WTC11 (cell line): ENCODE data around the gene TATDN2. TPM values are rescaled to one million over a fixed set of nuclear protein-coding genes. Genes with fewer than 3 reads are reported as not detected.

Source experiments
- ATAC-seq: fragments of 200-7000 bp; cut with Tn5 transposase; 2 replicates; pipeline ENCODE4 v1.10.0; 2021; ENCODE audit warnings: mild to moderate bottlenecking, moderate library complexity
- CTCF ChIA-PET: fragments of 300-600 bp; sonication (Branson Sonifier 250); formaldehyde crosslinking; loops from one replicate; lab custom pipeline; 2021; ENCODE audit warnings: antibody characterized with exemption; lab: Charles Lee
- POLR2A ChIA-PET: fragments of 350-600 bp; sonication (Branson Sonifier 250); formaldehyde crosslinking; loops from one replicate; lab custom pipeline; 2021; ENCODE audit warnings: antibody characterized with exemption; lab: Charles Lee
- DNase-seq: peaks from one replicate; pipeline ENCODE4 v3.0.0; 2021; ENCODE audit warnings: low spot score
- H3K27ac Mint-ChIP-seq: 2 replicates; pipeline ENCODE4 v1.8.0; 2021; ENCODE audit warnings: mixed read lengths
- H3K27me3 Mint-ChIP-seq: 2 replicates; pipeline ENCODE4 v1.8.0; 2021; ENCODE audit warnings: low read depth, mild to moderate bottlenecking, moderate library complexity, mixed read lengths
- H3K36me3 Mint-ChIP-seq: 2 replicates; pipeline ENCODE4 v1.8.0; 2021; ENCODE audit warnings: mixed read lengths
- H3K4me1 Mint-ChIP-seq: 2 replicates; pipeline ENCODE4 v1.8.0; 2022; ENCODE audit warnings: mixed read lengths
- H3K4me3 Mint-ChIP-seq: 2 replicates; pipeline ENCODE4 v1.8.0; 2021; ENCODE audit warnings: mild to moderate bottlenecking, moderate library complexity, mixed read lengths
- H3K9me3 Mint-ChIP-seq: 2 replicates; pipeline ENCODE4 v1.8.0; 2021; ENCODE audit warnings: mixed read lengths
- ATF1 ChIP-seq: sonication (generic); formaldehyde crosslinking; IDR thresholded peaks from 2 replicates; pipeline ENCODE4 v1.8.1; 2023; ENCODE audit warnings: mild to moderate bottlenecking, moderate library complexity, missing genetic modification reagents
- JAZF1 ChIP-seq: fragments of 250-450 bp; sonication (Bioruptor Pico); IDR thresholded peaks from 2 replicates; pipeline ENCODE4 v1.9.0; 2021; ENCODE audit warnings: moderate library complexity, mild to moderate bottlenecking, inconsistent platforms
- RORB ChIP-seq: fragments of 250-450 bp; sonication (Bioruptor Pico); IDR thresholded peaks from 2 replicates; pipeline ENCODE4 v1.9.0; 2021; ENCODE audit warnings: mild to moderate bottlenecking
- SOX15 ChIP-seq: fragments of 250-450 bp; sonication (Bioruptor Pico); IDR thresholded peaks from 2 replicates; pipeline ENCODE4 v1.9.0; 2021; ENCODE audit warnings: mild to moderate bottlenecking
- ZNF138 ChIP-seq: sonication (generic); formaldehyde crosslinking; conservative IDR thresholded peaks from 2 replicates; pipeline ENCODE4 v1.8.1; 2022; ENCODE audit warnings: mild to moderate bottlenecking, moderate library complexity, missing genetic modification reagents
- ZNF396 ChIP-seq: fragments of 250-450 bp; sonication (Bioruptor Pico); IDR thresholded peaks from 2 replicates; pipeline ENCODE4 v1.8.0; 2021; ENCODE audit warnings: mild to moderate bottlenecking, moderate library complexity, borderline replicate concordance
- ZNF423 ChIP-seq: fragments of 250-450 bp; sonication (Bioruptor Pico); IDR thresholded peaks from 2 replicates; pipeline ENCODE4 v2.1.2; 2022; ENCODE audit warnings: mild to moderate bottlenecking, moderate library complexity
- total RNA-seq: library from RNA; stranded (reverse); gene quantifications from 3 replicates; pipeline ENCODE4 v1.2.3, GENCODE V29; 2021
- TF ChIP-seq, protein P1 (sequence below): sonication (generic); formaldehyde crosslinking; IDR thresholded peaks from 2 replicates; pipeline ENCODE4 v1.8.1; 2023; ENCODE audit warnings: mild to moderate bottlenecking, missing genetic modification reagents, moderate library complexity
- TF ChIP-seq, protein P2 (sequence below): fragments of 250-450 bp; sonication (Bioruptor Pico); IDR thresholded peaks from 2 replicates; pipeline ENCODE4 v1.9.0; 2021; ENCODE audit warnings: mild to moderate bottlenecking
- TF ChIP-seq, protein P3 (sequence below): sonication (generic); formaldehyde crosslinking; IDR thresholded peaks from 2 replicates; pipeline ENCODE4 v1.8.0; 2023; ENCODE audit warnings: missing genetic modification reagents, mild to moderate bottlenecking, borderline replicate concordance
- TF ChIP-seq, protein P4 (sequence below): sonication (generic); formaldehyde crosslinking; IDR thresholded peaks from 2 replicates; pipeline ENCODE4 v1.8.0; 2022; ENCODE audit warnings: missing genetic modification reagents
- TF ChIP-seq, protein P5 (sequence below): sonication (generic); formaldehyde crosslinking; IDR thresholded peaks from 2 replicates; pipeline ENCODE4 v1.8.1; 2022; ENCODE audit warnings: missing genetic modification reagents, borderline replicate concordance
- TF ChIP-seq, protein P6 (sequence below): sonication (generic); formaldehyde crosslinking; IDR thresholded peaks from 2 replicates; pipeline ENCODE4 v1.8.1; 2023; ENCODE audit warnings: mild to moderate bottlenecking, missing genetic modification reagents
- TF ChIP-seq, protein P7 (sequence below): sonication (generic); formaldehyde crosslinking; conservative IDR thresholded peaks from 2 replicates; pipeline ENCODE4 v1.8.1; 2023; ENCODE audit warnings: mild to moderate bottlenecking, low read depth, missing genetic modification reagents, moderate library complexity
- TF ChIP-seq, protein P8 (sequence below): sonication (generic); formaldehyde crosslinking; IDR thresholded peaks from 2 replicates; pipeline ENCODE4 v1.8.0; 2022; ENCODE audit warnings: mild to moderate bottlenecking, missing genetic modification reagents
- TF ChIP-seq, protein P9 (sequence below): sonication (generic); formaldehyde crosslinking; IDR thresholded peaks from 2 replicates; pipeline ENCODE4 v1.8.1; 2022; ENCODE audit warnings: low read depth, missing genetic modification reagents, borderline replicate concordance

TATDN2 gene
- total RNA-seq, 1 experiment from 2014 or later = 31.7 TPM

DNA sequence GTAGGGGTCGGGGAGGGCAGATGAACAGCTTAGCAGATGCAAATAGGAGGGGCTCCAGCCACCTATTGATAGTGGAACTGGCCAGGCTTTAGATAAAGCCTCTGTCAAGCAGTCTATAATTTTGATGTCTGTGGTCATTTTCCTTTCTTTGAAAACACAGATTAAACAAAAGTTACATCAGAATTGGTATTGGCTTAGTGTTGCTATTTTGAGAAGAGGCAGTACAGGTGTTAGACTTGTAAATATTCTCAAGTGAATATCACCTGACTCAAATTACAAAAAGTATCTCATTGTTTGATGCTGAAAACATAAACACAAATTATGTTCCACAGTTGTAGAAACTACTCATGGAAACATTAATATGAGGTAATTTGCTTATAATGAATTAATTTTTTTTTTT lies 26.3 kb downstream of the TATDN2 start:
- ATAC-seq (no peak), DNase-seq (no peak)
- Mint-ChIP-seq H3K27ac (no peak overlapping the region), H3K9me3 (no peaks in the 10 kb centered on the region), H3K36me3 (peaks cover 49% of the 10 kb centered on the region), H3K27me3 (no peaks in the 10 kb centered on the region), H3K4me1 (no peaks in the 10 kb centered on the region), H3K4me3 (no peak overlapping the region)
- ChIA-PET POLR2A (no interaction called here), CTCF (interaction anchor here (1.5 kb wide), 1 partner anchor 11 kb away, joined by 8 read pairs; no protein-coding TSS in a partner anchor)
- TF ChIP-seq, protein P1, sequence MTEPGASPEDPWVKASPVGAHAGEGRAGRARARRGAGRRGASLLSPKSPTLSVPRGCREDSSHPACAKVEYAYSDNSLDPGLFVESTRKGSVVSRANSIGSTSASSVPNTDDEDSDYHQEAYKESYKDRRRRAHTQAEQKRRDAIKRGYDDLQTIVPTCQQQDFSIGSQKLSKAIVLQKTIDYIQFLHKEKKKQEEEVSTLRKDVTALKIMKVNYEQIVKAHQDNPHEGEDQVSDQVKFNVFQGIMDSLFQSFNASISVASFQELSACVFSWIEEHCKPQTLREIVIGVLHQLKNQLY (CRISPR knock-in tag) = no peak
- no peak for TF ChIP-seq ZNF423 (CRISPR knock-in tag)
- TF ChIP-seq, protein P2, sequence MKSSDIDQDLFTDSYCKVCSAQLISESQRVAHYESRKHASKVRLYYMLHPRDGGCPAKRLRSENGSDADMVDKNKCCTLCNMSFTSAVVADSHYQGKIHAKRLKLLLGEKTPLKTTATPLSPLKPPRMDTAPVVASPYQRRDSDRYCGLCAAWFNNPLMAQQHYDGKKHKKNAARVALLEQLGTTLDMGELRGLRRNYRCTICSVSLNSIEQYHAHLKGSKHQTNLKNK = no peak
- no peak for TF ChIP-seq RORB
- TF ChIP-seq, protein P3, sequence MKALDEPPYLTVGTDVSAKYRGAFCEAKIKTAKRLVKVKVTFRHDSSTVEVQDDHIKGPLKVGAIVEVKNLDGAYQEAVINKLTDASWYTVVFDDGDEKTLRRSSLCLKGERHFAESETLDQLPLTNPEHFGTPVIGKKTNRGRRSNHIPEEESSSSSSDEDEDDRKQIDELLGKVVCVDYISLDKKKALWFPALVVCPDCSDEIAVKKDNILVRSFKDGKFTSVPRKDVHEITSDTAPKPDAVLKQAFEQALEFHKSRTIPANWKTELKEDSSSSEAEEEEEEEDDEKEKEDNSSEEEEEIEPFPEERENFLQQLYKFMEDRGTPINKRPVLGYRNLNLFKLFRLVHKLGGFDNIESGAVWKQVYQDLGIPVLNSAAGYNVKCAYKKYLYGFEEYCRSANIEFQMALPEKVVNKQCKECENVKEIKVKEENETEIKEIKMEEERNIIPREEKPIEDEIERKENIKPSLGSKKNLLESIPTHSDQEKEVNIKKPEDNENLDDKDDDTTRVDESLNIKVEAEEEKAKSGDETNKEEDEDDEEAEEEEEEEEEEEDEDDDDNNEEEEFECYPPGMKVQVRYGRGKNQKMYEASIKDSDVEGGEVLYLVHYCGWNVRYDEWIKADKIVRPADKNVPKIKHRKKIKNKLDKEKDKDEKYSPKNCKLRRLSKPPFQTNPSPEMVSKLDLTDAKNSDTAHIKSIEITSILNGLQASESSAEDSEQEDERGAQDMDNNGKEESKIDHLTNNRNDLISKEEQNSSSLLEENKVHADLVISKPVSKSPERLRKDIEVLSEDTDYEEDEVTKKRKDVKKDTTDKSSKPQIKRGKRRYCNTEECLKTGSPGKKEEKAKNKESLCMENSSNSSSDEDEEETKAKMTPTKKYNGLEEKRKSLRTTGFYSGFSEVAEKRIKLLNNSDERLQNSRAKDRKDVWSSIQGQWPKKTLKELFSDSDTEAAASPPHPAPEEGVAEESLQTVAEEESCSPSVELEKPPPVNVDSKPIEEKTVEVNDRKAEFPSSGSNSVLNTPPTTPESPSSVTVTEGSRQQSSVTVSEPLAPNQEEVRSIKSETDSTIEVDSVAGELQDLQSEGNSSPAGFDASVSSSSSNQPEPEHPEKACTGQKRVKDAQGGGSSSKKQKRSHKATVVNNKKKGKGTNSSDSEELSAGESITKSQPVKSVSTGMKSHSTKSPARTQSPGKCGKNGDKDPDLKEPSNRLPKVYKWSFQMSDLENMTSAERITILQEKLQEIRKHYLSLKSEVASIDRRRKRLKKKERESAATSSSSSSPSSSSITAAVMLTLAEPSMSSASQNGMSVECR (CRISPR knock-in tag) = no peak
- TF ChIP-seq, protein P4, sequence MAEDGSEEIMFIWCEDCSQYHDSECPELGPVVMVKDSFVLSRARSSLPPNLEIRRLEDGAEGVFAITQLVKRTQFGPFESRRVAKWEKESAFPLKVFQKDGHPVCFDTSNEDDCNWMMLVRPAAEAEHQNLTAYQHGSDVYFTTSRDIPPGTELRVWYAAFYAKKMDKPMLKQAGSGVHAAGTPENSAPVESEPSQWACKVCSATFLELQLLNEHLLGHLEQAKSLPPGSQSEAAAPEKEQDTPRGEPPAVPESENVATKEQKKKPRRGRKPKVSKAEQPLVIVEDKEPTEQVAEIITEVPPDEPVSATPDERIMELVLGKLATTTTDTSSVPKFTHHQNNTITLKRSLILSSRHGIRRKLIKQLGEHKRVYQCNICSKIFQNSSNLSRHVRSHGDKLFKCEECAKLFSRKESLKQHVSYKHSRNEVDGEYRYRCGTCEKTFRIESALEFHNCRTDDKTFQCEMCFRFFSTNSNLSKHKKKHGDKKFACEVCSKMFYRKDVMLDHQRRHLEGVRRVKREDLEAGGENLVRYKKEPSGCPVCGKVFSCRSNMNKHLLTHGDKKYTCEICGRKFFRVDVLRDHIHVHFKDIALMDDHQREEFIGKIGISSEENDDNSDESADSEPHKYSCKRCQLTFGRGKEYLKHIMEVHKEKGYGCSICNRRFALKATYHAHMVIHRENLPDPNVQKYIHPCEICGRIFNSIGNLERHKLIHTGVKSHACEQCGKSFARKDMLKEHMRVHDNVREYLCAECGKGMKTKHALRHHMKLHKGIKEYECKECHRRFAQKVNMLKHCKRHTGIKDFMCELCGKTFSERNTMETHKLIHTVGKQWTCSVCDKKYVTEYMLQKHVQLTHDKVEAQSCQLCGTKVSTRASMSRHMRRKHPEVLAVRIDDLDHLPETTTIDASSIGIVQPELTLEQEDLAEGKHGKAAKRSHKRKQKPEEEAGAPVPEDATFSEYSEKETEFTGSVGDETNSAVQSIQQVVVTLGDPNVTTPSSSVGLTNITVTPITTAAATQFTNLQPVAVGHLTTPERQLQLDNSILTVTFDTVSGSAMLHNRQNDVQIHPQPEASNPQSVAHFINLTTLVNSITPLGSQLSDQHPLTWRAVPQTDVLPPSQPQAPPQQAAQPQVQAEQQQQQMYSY = no peak
- TF ChIP-seq, protein P5, sequence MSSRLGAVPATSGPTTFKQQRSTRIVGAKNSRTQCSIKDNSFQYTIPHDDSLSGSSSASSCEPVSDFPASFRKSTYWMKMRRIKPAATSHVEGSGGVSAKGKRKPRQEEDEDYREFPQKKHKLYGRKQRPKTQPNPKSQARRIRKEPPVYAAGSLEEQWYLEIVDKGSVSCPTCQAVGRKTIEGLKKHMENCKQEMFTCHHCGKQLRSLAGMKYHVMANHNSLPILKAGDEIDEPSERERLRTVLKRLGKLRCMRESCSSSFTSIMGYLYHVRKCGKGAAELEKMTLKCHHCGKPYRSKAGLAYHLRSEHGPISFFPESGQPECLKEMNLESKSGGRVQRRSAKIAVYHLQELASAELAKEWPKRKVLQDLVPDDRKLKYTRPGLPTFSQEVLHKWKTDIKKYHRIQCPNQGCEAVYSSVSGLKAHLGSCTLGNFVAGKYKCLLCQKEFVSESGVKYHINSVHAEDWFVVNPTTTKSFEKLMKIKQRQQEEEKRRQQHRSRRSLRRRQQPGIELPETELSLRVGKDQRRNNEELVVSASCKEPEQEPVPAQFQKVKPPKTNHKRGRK (CRISPR knock-in tag) = no peak

DNA sequence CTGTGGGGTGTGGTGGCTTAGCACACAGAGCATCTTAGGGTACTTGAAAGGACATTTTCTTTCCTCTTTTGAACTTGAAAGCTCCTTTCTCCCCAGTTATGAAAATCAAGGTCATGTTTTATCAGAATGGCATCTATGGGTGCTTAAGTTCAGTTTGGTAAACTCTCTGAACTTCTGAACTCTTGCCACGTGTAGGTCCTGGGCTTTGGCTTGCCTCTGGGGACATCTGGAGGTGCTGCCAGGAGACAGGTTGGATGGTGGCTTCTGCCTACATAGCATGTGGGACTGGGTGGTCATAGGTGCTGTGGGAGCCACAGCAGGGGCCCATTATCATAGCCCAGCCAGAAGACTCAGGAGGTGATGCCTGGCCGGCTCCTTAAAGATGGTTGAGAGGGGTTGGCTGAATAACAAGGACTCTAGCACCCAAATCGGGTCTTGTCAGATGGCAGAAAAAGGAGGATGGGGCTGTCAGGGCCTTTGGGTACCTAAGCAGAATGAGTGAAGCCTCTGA lies 28.9 kb downstream of the TATDN2 start:
- Mint-ChIP-seq H3K9me3 (no peaks in the 10 kb centered on the region), H3K4me3 (no peak overlapping the region), H3K36me3 (peaks cover 40% of the 10 kb centered on the region), H3K27me3 (no peaks in the 10 kb centered on the region), H3K4me1 (no peaks in the 10 kb centered on the region), H3K27ac (no peak overlapping the region)
- POLR2A ChIA-PET = no interaction called here
- DNase-seq (no peak), ATAC-seq (no peak)
- CTCF ChIA-PET = no interaction called here
- TF ChIP-seq, protein P6, sequence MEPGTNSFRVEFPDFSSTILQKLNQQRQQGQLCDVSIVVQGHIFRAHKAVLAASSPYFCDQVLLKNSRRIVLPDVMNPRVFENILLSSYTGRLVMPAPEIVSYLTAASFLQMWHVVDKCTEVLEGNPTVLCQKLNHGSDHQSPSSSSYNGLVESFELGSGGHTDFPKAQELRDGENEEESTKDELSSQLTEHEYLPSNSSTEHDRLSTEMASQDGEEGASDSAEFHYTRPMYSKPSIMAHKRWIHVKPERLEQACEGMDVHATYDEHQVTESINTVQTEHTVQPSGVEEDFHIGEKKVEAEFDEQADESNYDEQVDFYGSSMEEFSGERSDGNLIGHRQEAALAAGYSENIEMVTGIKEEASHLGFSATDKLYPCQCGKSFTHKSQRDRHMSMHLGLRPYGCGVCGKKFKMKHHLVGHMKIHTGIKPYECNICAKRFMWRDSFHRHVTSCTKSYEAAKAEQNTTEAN = no peak
- TF ChIP-seq, protein P7, sequence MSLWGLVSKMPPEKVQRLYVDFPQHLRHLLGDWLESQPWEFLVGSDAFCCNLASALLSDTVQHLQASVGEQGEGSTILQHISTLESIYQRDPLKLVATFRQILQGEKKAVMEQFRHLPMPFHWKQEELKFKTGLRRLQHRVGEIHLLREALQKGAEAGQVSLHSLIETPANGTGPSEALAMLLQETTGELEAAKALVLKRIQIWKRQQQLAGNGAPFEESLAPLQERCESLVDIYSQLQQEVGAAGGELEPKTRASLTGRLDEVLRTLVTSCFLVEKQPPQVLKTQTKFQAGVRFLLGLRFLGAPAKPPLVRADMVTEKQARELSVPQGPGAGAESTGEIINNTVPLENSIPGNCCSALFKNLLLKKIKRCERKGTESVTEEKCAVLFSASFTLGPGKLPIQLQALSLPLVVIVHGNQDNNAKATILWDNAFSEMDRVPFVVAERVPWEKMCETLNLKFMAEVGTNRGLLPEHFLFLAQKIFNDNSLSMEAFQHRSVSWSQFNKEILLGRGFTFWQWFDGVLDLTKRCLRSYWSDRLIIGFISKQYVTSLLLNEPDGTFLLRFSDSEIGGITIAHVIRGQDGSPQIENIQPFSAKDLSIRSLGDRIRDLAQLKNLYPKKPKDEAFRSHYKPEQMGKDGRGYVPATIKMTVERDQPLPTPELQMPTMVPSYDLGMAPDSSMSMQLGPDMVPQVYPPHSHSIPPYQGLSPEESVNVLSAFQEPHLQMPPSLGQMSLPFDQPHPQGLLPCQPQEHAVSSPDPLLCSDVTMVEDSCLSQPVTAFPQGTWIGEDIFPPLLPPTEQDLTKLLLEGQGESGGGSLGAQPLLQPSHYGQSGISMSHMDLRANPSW (CRISPR knock-in tag) = no peak
- TF ChIP-seq, protein P8, sequence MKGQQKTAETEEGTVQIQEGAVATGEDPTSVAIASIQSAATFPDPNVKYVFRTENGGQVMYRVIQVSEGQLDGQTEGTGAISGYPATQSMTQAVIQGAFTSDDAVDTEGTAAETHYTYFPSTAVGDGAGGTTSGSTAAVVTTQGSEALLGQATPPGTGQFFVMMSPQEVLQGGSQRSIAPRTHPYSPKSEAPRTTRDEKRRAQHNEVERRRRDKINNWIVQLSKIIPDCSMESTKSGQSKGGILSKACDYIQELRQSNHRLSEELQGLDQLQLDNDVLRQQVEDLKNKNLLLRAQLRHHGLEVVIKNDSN (CRISPR knock-in tag) = no peak
- no peak for TF ChIP-seq ATF1 (CRISPR knock-in tag)
- no peak for TF ChIP-seq JAZF1 (CRISPR knock-in tag)
- no peak for TF ChIP-seq ZNF396 (CRISPR knock-in tag)
- TF ChIP-seq, protein P1 (CRISPR knock-in tag) = no peak
- no peak for TF ChIP-seq SOX15 (CRISPR knock-in tag)
- TF ChIP-seq, protein P9, sequence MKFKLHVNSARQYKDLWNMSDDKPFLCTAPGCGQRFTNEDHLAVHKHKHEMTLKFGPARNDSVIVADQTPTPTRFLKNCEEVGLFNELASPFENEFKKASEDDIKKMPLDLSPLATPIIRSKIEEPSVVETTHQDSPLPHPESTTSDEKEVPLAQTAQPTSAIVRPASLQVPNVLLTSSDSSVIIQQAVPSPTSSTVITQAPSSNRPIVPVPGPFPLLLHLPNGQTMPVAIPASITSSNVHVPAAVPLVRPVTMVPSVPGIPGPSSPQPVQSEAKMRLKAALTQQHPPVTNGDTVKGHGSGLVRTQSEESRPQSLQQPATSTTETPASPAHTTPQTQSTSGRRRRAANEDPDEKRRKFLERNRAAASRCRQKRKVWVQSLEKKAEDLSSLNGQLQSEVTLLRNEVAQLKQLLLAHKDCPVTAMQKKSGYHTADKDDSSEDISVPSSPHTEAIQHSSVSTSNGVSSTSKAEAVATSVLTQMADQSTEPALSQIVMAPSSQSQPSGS (CRISPR knock-in tag) = no peak
- TF ChIP-seq ZNF138 = no peak
